K562 (cell line): Measurements from ENCODE around the gene DIAPH1. TPM values are rescaled to one million over a fixed set of nuclear protein-coding genes. Genes with fewer than 3 reads are reported as not detected.

Source experiments
- ATAC-seq: fragments of 200-7000 bp; cut with Tn5 transposase; 3 replicates; pipeline ENCODE4 v1.9.1; 2020; ENCODE audit warnings: moderate library complexity
- BruUV-seq: library from RNA; stranded (reverse); fragments of 400-500 nt; replicated peaks from 2 replicates; lab custom pipeline; 2021; lab: Mats Ljungman, UMichigan
- CTCF ChIA-PET: fragments of 300-600 bp; formaldehyde crosslinking; extraction: SDS; loops from one replicate; lab custom pipeline; 2021; ENCODE audit warnings: low intra/inter-chr PET ratio; lab: Yijun Ruan, JAX
- POLR2A ChIA-PET: fragments of 300-600, 350-650 bp; sonication (Branson Sonifier 250); formaldehyde crosslinking; extraction: SDS; loops from one replicate; lab custom pipeline; 2021; ENCODE audit warnings: antibody characterized with exemption, inconsistent platforms; lab: Yijun Ruan, JAX
- DNase-seq, 4 experiments: peaks; one replicate each; pipeline versions ENCODE4 v3.0.0 to v3.0.0-alpha.2; 2011 to 2018; ENCODE audit warnings: low spot score in 3 of 4, mixed read lengths in 3 of 4; ENCODE audit errors: extremely low read depth in 1 of 4
- FAIRE-seq: peaks from 2 replicates; lab custom pipeline; 2011; peaks lifted over from hg19 to GRCh38; lab: Jason Lieb, UNC
- H2AFZ ChIP-seq: 2 replicates; pipeline ENCODE4 v1.6.0; 2011; ENCODE audit warnings: low read depth, low read length, control low read depth, inconsistent platforms
- H3K27ac ChIP-seq: fragments of 200-600 bp; 3 replicates; pipeline ENCODE4 v1.8.0; 2011; ENCODE audit warnings: low read depth, mild to moderate bottlenecking, control low read depth, inconsistent platforms, low read length, moderate library complexity, mixed read lengths; ENCODE audit errors: extremely low read depth
- H3K27me3 ChIP-seq, 2 experiments: fragments of 300-600 bp in 1 of 2; 2 replicates in 1 of 2; 3 replicates in 1 of 2; pipeline versions ENCODE4 v1.6.0 to v1.8.0; 2011; ENCODE audit warnings: inconsistent platforms in 2 of 2, low read length in 2 of 2, mild to moderate bottlenecking in 1 of 2, mixed read lengths in 1 of 2, moderate library complexity in 1 of 2; ENCODE audit not compliant: control insufficient read depth in 2 of 2, insufficient read depth in 2 of 2
- H3K36me3 ChIP-seq: fragments of 300-600 bp; 3 replicates; pipeline ENCODE4 v1.8.0; 2011; ENCODE audit warnings: mild to moderate bottlenecking, low read length, inconsistent platforms; ENCODE audit not compliant: control insufficient read depth, insufficient read depth
- H3K4me1 ChIP-seq, 2 experiments: fragments of 200-600 bp in 1 of 2; replicated peaks in 1 of 2; 2 replicates in 1 of 2; 3 replicates in 1 of 2; pipeline versions ENCODE4 v1.5.1 to v1.8.0; 2011; ENCODE audit warnings: inconsistent platforms in 2 of 2, low read length in 2 of 2, mild to moderate bottlenecking in 1 of 2, mixed read lengths in 1 of 2, moderate library complexity in 1 of 2; ENCODE audit not compliant: control insufficient read depth in 2 of 2, insufficient read depth in 2 of 2
- H3K4me2 ChIP-seq: 2 replicates; pipeline ENCODE4 v1.6.1; 2011; ENCODE audit warnings: low read length, control low read depth, inconsistent platforms, mixed read lengths; ENCODE audit not compliant: insufficient read depth
- H3K4me3 ChIP-seq: fragments of 200-600 bp; sonication (generic), shearing (Covaris generic); 2 replicates; pipeline ENCODE4 v1.5.1; 2016; ENCODE audit warnings: control low read depth, inconsistent platforms
- H3K79me2 ChIP-seq: fragments of 200-600 bp; 3 replicates; pipeline ENCODE4 v1.8.0; 2011; ENCODE audit warnings: low read length, inconsistent platforms; ENCODE audit not compliant: control insufficient read depth, insufficient read depth
- H3K9ac ChIP-seq, 2 experiments: 2 replicates each; pipeline versions ENCODE4 v1.6.0 to v1.6.1; 2011; ENCODE audit warnings: low read depth in 2 of 2, low read length in 2 of 2, control low read depth in 1 of 2, inconsistent platforms in 1 of 2, mild to moderate bottlenecking in 1 of 2, mixed read lengths in 1 of 2; ENCODE audit not compliant: insufficient read depth in 1 of 2
- H3K9me1 ChIP-seq: one replicate; pipeline ENCODE4 v1.6.0; 2011; ENCODE audit warnings: inconsistent platforms, mild to moderate bottlenecking, low read length, moderate library complexity; ENCODE audit not compliant: control insufficient read depth, insufficient read depth
- H3K9me3 ChIP-seq: replicated peaks from 2 replicates; pipeline ENCODE4 v1.5.1; 2011; ENCODE audit warnings: low read depth, low read length, inconsistent platforms; ENCODE audit not compliant: control insufficient read depth, insufficient read depth
- H4K20me1 ChIP-seq: replicated peaks from 2 replicates; pipeline ENCODE4 v1.6.1; 2011; ENCODE audit warnings: low read length, inconsistent platforms, mixed read lengths; ENCODE audit not compliant: control insufficient read depth, insufficient read depth
- CBX1 ChIP-seq: sonication (generic); IDR thresholded peaks from 2 replicates; pipeline ENCODE4 v1.6.1; 2016; ENCODE audit warnings: antibody characterized with exemption, low read depth, mild to moderate bottlenecking
- CHCHD3 ChIP-seq: fragments of 250-450 bp; sonication (Bioruptor Pico); IDR thresholded peaks from 2 replicates; pipeline ENCODE4 v2.1.2; 2022; ENCODE audit warnings: mild to moderate bottlenecking
- E2F4 ChIP-seq: sonication (generic); formaldehyde crosslinking; IDR thresholded peaks from 2 replicates; pipeline ENCODE4 v1.8.0; 2022; ENCODE audit warnings: mild to moderate bottlenecking, low read depth, missing genetic modification reagents
- E2F6 ChIP-seq, 2 experiments: IDR thresholded peaks; 2 replicates each; pipeline ENCODE4 v1.6.1; 2011; ENCODE audit warnings: borderline replicate concordance in 1 of 2, control low read depth in 1 of 2, low read depth in 1 of 2, low read length in 1 of 2, mild to moderate bottlenecking in 1 of 2, mixed read lengths in 1 of 2, moderate library complexity in 1 of 2; ENCODE audit not compliant: insufficient read depth in 1 of 2, insufficient read length in 1 of 2, poor library complexity in 1 of 2, severe bottlenecking in 1 of 2; ENCODE audit errors: extremely low read depth in 1 of 2
- ESRRA ChIP-seq: fragments of 450-650 bp; IDR thresholded peaks from 2 replicates; pipeline ENCODE4 v1.6.1; 2014; ENCODE audit warnings: low read depth, mild to moderate bottlenecking, moderate library complexity, borderline replicate concordance
- FOXA1 ChIP-seq: fragments of 450-650 bp; IDR thresholded peaks from 2 replicates; pipeline ENCODE4 v1.6.1; 2016; ENCODE audit warnings: mild to moderate bottlenecking, borderline replicate concordance
- FOXK2 ChIP-seq, 2 experiments: fragments of 450-650 bp; IDR thresholded peaks in 1 of 2; conservative IDR thresholded peaks in 1 of 2; 2 replicates each; pipeline ENCODE4 v1.6.1; 2016; ENCODE audit warnings: low read depth in 2 of 2, mild to moderate bottlenecking in 1 of 2
- KLF10 ChIP-seq: fragments of 250-450 bp; sonication (Bioruptor Pico); IDR thresholded peaks from 2 replicates; pipeline ENCODE4 v1.6.1; 2021; ENCODE audit warnings: matching md5 sums
- MED1 ChIP-seq: sonication (generic); formaldehyde crosslinking; IDR thresholded peaks from 2 replicates; pipeline ENCODE4 v1.8.1; 2023; ENCODE audit warnings: missing genetic modification reagents, borderline replicate concordance
- RBFOX2 ChIP-seq: fragments of 200-400 bp; formaldehyde crosslinking; IDR thresholded peaks from 2 replicates; pipeline ENCODE4 v1.6.1; 2017; ENCODE audit warnings: low read depth, mild to moderate bottlenecking, low read length, moderate library complexity
- TSC22D4 ChIP-seq: fragments of 450-650 bp; IDR thresholded peaks from 2 replicates; pipeline ENCODE4 v1.6.1; 2016; ENCODE audit warnings: missing genetic modification characterization, missing biosample characterization, control low read depth
- XRCC5 ChIP-seq: fragments of 200-400 bp; formaldehyde crosslinking; IDR thresholded peaks from 2 replicates; pipeline ENCODE4 v1.6.1; 2017; ENCODE audit warnings: low read depth, mild to moderate bottlenecking, low read length
- ZNF217 ChIP-seq: sonication (generic); formaldehyde crosslinking; IDR thresholded peaks from 2 replicates; pipeline ENCODE4 v1.8.0; 2022; ENCODE audit warnings: mild to moderate bottlenecking, missing genetic modification reagents
- WGBS: fragments of 100-300 bp; shearing (Covaris generic); methylation state at CpG from one replicate; pipeline ENCODE4 v1.1.6; 2016; ENCODE audit warnings: low coverage, mixed read lengths; ENCODE audit not compliant: insufficient coverage; ENCODE audit errors: missing lambda C conversion rate; 5-methylcytosine and 5-hydroxymethylcytosine counted together
- in situ Hi-C: fragments of 300-500 bp; cut with MboI; formaldehyde crosslinking; loops from 4 replicates; pipeline ENCODE4 v1.15.0; 2018; ENCODE audit warnings: inconsistent platforms, mixed read lengths
- intact Hi-C: fragments of 100-400 bp; cut with micrococcal nuclease; formaldehyde crosslinking; loops from 2 replicates; pipeline ENCODE4 v1.14.2; 2022
- polyA plus RNA-seq, 8 experiments: library from polyadenylated mRNA; depleted of rRNA in 4 of 8; stranded (reverse) in 5 of 8; unstranded in 3 of 8; fragments of >200 nt; fragmentation: Nextera tagmentation in 2 of 8; fragmentation: Illumina TruSeq in 1 of 8; extraction: Ambion mirVana in 2 of 8; extraction: Trizol in 1 of 8; gene quantifications; 2 replicates each; pipeline versions ENCODE4 v1.2.1 to v1.2.3, GENCODE V29; 2011 to 2014; ENCODE audit warnings: inconsistent platforms in 1 of 8, missing spikeins in 1 of 8
- total RNA-seq, 7 experiments: library from RNA; depleted of rRNA in 6 of 7; stranded (reverse); fragments of >200 nt in 6 of 7; fragmentation: Illumina TruSeq in 2 of 7; extraction: Trizol in 2 of 7; gene quantifications; 2 replicates each; pipeline versions ENCODE4 v1.2.1 to v1.2.3, GENCODE V29; 2011 to 2021; ENCODE audit warnings: low replicate concordance in 1 of 7

DIAPH1 gene
- total and polyA plus RNA-seq, 9 of the 15 experiments (the other 6 are each of a cell fraction or from before 2014, with no cell fraction given): 60.8 to 328 (median 97.8) TPM

GRCh38 chr5:141493500-141494422, 125.0 kb downstream of the DIAPH1 start:
- H3K27ac ChIP-seq: no peak overlapping the region
- H3K4me3 ChIP-seq: no peak overlapping the region
- H3K9ac ChIP-seq: no peak overlapping the region
- no peaks in the 10 kb centered on the region for H3K9me3 ChIP-seq
- H2AFZ ChIP-seq: no peak overlapping the region
- H4K20me1 ChIP-seq: 0 out of 2 replicates have a peak, but pooled peaks cover 5% of the 10 kb centered on the region
- FAIRE-seq: no peak
- no TSS peak for BruUV-seq
- peaks cover 33 to 76% of the 10 kb centered on the region in 2 experiments for H3K27me3 ChIP-seq
- WGBS: 1% methylated on average over 9 of the region's 10 CpGs
- intact Hi-C loops: no loop called here
- in situ Hi-C loops: no loop called here
- peaks cover 0 to 15% of the 10 kb centered on the region in 2 experiments; a peak in 2 of 5 replicates for H3K4me1 ChIP-seq
- CTCF ChIA-PET: no interaction called here
- H3K36me3 ChIP-seq: no peaks in the 10 kb centered on the region
- H3K79me2 ChIP-seq: no peaks in the 10 kb centered on the region
- no peaks in the 10 kb centered on the region for H3K9me1 ChIP-seq
- ATAC-seq: no peak
- TF ChIP-seq XRCC5: no peak
- TF ChIP-seq ZNF217: no peak
- no peak for TF ChIP-seq E2F4 (CRISPR knock-in tag)
- TF ChIP-seq CBX1: no peak
- TF ChIP-seq FOXK2 (conservative IDR thresholded peaks at IDR 0.05 in 1 of 2, IDR thresholded peaks at IDR 0.05 in 1 of 2; ENCODE audit: low read depth in 2 of 2): no peak
- TF ChIP-seq RBFOX2: no peak
- TF ChIP-seq MED1 (CRISPR knock-in tag): no peak
- no peak for TF ChIP-seq CHCHD3 (CRISPR knock-in tag)
- TF ChIP-seq TSC22D4 (tag): no peak
- TF ChIP-seq KLF10 (CRISPR knock-in tag): no peak
- no peak for TF ChIP-seq FOXA1
- no peak for TF ChIP-seq ESRRA
- TF ChIP-seq E2F6 (IDR thresholded peaks at IDR 0.05; ENCODE audit: borderline replicate concordance in 1 of 2, extremely low read depth in 1 of 2, insufficient read depth in 1 of 2, insufficient read length in 1 of 2, low read depth in 1 of 2, low read length in 1 of 2, poor library complexity in 1 of 2, severe bottlenecking in 1 of 2): no peak
- POLR2A ChIA-PET: interaction anchor here (0.6 to 1.5 kb wide), 3 partner anchors 13 to 63 kb away, joined by 3 to 5 read pairs (median 4); partner anchors contain the start of gene PCDHGA12
- no peak overlapping the region for H3K4me2 ChIP-seq
- no peak for DNase-seq
